ENCODE results near the gene CEMIP. TPM values are rescaled to one million over a fixed set of nuclear protein-coding genes. Genes with fewer than 3 reads are reported as not detected.

CEMIP gene
- total RNA-seq, 2 donors from 2014 or later = 2.2 TPM; not detected in 1

GRCh38 chr15:80823120-80823519 is 44.0 kb downstream of the CEMIP start:
- 36 to 47% methylated on average over 3 to 6 of the region's 6 CpGs for WGBS, 2 experiments (ENCODE audit: insufficient coverage in 1 of 2, insufficient read length in 1 of 2)
- no peak overlapping the region for H3K4me3 Mint-ChIP-seq
- no peak for TF ChIP-seq CTCF (conservative IDR thresholded peaks at IDR 0.05)
- Histone ChIP-seq H3K36me3 (ENCODE audit: control insufficient read depth, insufficient read depth, low read length) (no peaks in the 10 kb centered on the region), H3K9me3 (ENCODE audit: control insufficient read depth, low read length) (no peaks in the 10 kb centered on the region), H3K4me3 (ENCODE audit: low read length) (no peak overlapping the region), H3K4me1 (ENCODE audit: control insufficient read depth, insufficient read depth, low read length) (peaks cover 15% of the 10 kb centered on the region), H3K27me3 (ENCODE audit: control insufficient read depth, insufficient read depth, low read length, poor library complexity, severe bottlenecking) (peaks cover 86% of the 10 kb centered on the region), H3K9ac (ENCODE audit: extremely low read depth, low read length, poor library complexity, severe bottlenecking) (no peak overlapping the region), H3K27ac (ENCODE audit: low read depth, low read length) (no peak overlapping the region)
- no peak overlapping the region for H3K27ac Mint-ChIP-seq
- DNase-seq = no peak
- H3K27me3 Mint-ChIP-seq (ENCODE audit: insufficient read depth) = peaks cover 77% of the 10 kb centered on the region
- H3K4me1 Mint-ChIP-seq = peaks cover 24% of the 10 kb centered on the region
- no peaks in the 10 kb centered on the region for H3K9me3 Mint-ChIP-seq
- H3K36me3 Mint-ChIP-seq (ENCODE audit: low read depth) = no peaks in the 10 kb centered on the region

- no peaks in the 10 kb centered on the region for H3K36me3 ChIP-seq (ENCODE audit: control insufficient read depth, insufficient read depth, low read length)
These were observed 44.8 kb downstream of the CEMIP start for GRCh38 chr15:80823995-80824394.

GRCh38 chr15:80825361-80826030 is 46.3 kb downstream of the CEMIP start:
- H3K9me3 Mint-ChIP-seq = no peaks in the 10 kb centered on the region
- H3K36me3 ChIP-seq (ENCODE audit: control insufficient read depth, insufficient read depth, low read length) = no peaks in the 10 kb centered on the region
- H3K27me3 ChIP-seq (ENCODE audit: control insufficient read depth, insufficient read depth, low read length, poor library complexity, severe bottlenecking) = peaks cover 62% of the 10 kb centered on the region
- H3K27ac Mint-ChIP-seq = no peak overlapping the region
- H3K4me3 Mint-ChIP-seq = no peak overlapping the region
- no peak overlapping the region for H3K4me3 ChIP-seq (ENCODE audit: low read length)
- peaks cover 27% of the 10 kb centered on the region for H3K4me1 Mint-ChIP-seq
- WGBS, 2 experiments (ENCODE audit: insufficient coverage in 1 of 2, insufficient read length in 1 of 2) = 87 to 88% methylated on average over 4 to 6 of the region's 6 CpGs
- H3K36me3 Mint-ChIP-seq (ENCODE audit: low read depth) = no peaks in the 10 kb centered on the region
- peaks cover 15% of the 10 kb centered on the region for H3K4me1 ChIP-seq (ENCODE audit: control insufficient read depth, insufficient read depth, low read length)
- H3K9ac ChIP-seq (ENCODE audit: extremely low read depth, low read length, poor library complexity, severe bottlenecking) = no peak overlapping the region
- no peak for TF ChIP-seq CTCF (conservative IDR thresholded peaks at IDR 0.05)
- H3K27me3 Mint-ChIP-seq (ENCODE audit: insufficient read depth) = peaks cover 66% of the 10 kb centered on the region
- no peak for DNase-seq
- H3K27ac ChIP-seq (ENCODE audit: low read depth, low read length) = no peak overlapping the region
- H3K9me3 ChIP-seq (ENCODE audit: control insufficient read depth, low read length) = no peaks in the 10 kb centered on the region

More at GRCh38 chr15:80823995-80824394, 44.8 kb downstream of the CEMIP start:
- WGBS, 2 experiments (ENCODE audit: insufficient coverage in 1 of 2, insufficient read length in 1 of 2) = 41 to 56% methylated on average over 3 to 4 of the region's 4 CpGs
- no peaks in the 10 kb centered on the region for H3K9me3 Mint-ChIP-seq
- peaks cover 24% of the 10 kb centered on the region for H3K4me1 Mint-ChIP-seq
- H3K27ac Mint-ChIP-seq = no peak overlapping the region
- peaks cover 15% of the 10 kb centered on the region for H3K4me1 ChIP-seq (ENCODE audit: control insufficient read depth, insufficient read depth, low read length)
- TF ChIP-seq CTCF (conservative IDR thresholded peaks at IDR 0.05) = no peak
- peaks cover 77% of the 10 kb centered on the region for H3K27me3 ChIP-seq (ENCODE audit: control insufficient read depth, insufficient read depth, low read length, poor library complexity, severe bottlenecking)
- DNase-seq = peak; percentile 74
- no peak overlapping the region for H3K27ac ChIP-seq (ENCODE audit: low read depth, low read length)
- no peak overlapping the region for H3K4me3 ChIP-seq (ENCODE audit: low read length)
- H3K36me3 Mint-ChIP-seq (ENCODE audit: low read depth) = no peaks in the 10 kb centered on the region
- no peak overlapping the region for H3K4me3 Mint-ChIP-seq
- no peaks in the 10 kb centered on the region for H3K9me3 ChIP-seq (ENCODE audit: control insufficient read depth, low read length)
- H3K27me3 Mint-ChIP-seq (ENCODE audit: insufficient read depth) = peaks cover 76% of the 10 kb centered on the region
- H3K9ac ChIP-seq (ENCODE audit: extremely low read depth, low read length, poor library complexity, severe bottlenecking) = no peak overlapping the region
